GM12878 (cell line): Measurements from ENCODE around the gene GRIN2A. TPM values are rescaled to one million over a fixed set of nuclear protein-coding genes. Genes with fewer than 3 reads are reported as not detected.

Source experiments
- ATAC-seq: fragments of 200-7000 bp; cut with Tn5 transposase; 3 replicates; pipeline ENCODE4 v1.9.1; 2020; ENCODE audit warnings: mild to moderate bottlenecking, moderate library complexity
- BruUV-seq: library from RNA; stranded (reverse); fragments of 400-500 nt; replicated peaks from 2 replicates; lab custom pipeline; 2021; lab: Mats Ljungman, UMichigan
- CTCF ChIA-PET: fragments of 300-600 bp; sonication (Branson Sonifier 250); formaldehyde crosslinking; extraction: SDS; loops from one replicate; lab custom pipeline; 2021; ENCODE audit warnings: inconsistent platforms; lab: Yijun Ruan, JAX
- POLR2A ChIA-PET: fragments of 350-600 bp; formaldehyde crosslinking; extraction: SDS; loops from one replicate; lab custom pipeline; 2021; ENCODE audit warnings: inconsistent platforms; lab: Charles Lee
- RAD21 ChIA-PET: fragments of 300-600 bp; sonication (Branson Sonifier 250); formaldehyde crosslinking; loops from one replicate; lab custom pipeline; 2023; ENCODE audit warnings: antibody characterized with exemption; ENCODE audit not compliant: unreplicated experiment; lab: Charles Lee
- SMC1A ChIA-PET: fragments of 300-600 bp; sonication (Branson Sonifier 250); formaldehyde crosslinking; loops from one replicate; lab custom pipeline; 2023; ENCODE audit not compliant: unreplicated experiment, uncharacterized antibody; lab: Charles Lee
- DNase-seq: peaks from one replicate; pipeline ENCODE4 v3.0.0-alpha.2; 2011; ENCODE audit warnings: low read depth, low spot score
- FAIRE-seq: peaks from 3 replicates; lab custom pipeline; 2011; peaks lifted over from hg19 to GRCh38; lab: Jason Lieb, UNC
- H2AFZ ChIP-seq: 2 replicates; pipeline ENCODE4 v1.6.0; 2011; ENCODE audit warnings: low read depth, low read length, control low read depth; ENCODE audit not compliant: control insufficient read depth
- H3K27ac ChIP-seq: 2 replicates; pipeline ENCODE4 v1.5.1; 2011; ENCODE audit warnings: control low read depth; ENCODE audit not compliant: control insufficient read depth, insufficient read depth
- H3K27me3 ChIP-seq, 2 experiments: replicated peaks in 1 of 2; 2 replicates each; pipeline versions ENCODE4 v1.6.0 to v1.6.1; 2011; ENCODE audit warnings: low read length in 1 of 2; ENCODE audit not compliant: control insufficient read depth in 2 of 2, insufficient read depth in 2 of 2
- H3K36me3 ChIP-seq, 2 experiments: 2 replicates each; pipeline ENCODE4 v1.5.1; 2011; ENCODE audit warnings: low read length in 1 of 2; ENCODE audit not compliant: control insufficient read depth in 2 of 2, insufficient read depth in 2 of 2
- H3K4me1 ChIP-seq: 2 replicates; pipeline ENCODE4 v1.6.1; 2011; ENCODE audit warnings: mild to moderate bottlenecking, low read length, moderate library complexity, mixed read lengths; ENCODE audit not compliant: control insufficient read depth, insufficient read depth
- H3K4me2 ChIP-seq: 2 replicates; pipeline ENCODE4 v1.6.0; 2011; ENCODE audit warnings: control low read depth; ENCODE audit not compliant: control insufficient read depth, insufficient read depth
- H3K4me3 ChIP-seq: fragments of 200-600 bp; sonication (generic); 2 replicates; pipeline ENCODE4 v1.5.1; 2016
- H3K79me2 ChIP-seq: 2 replicates; pipeline ENCODE4 v1.6.0; 2011; ENCODE audit warnings: low read length; ENCODE audit not compliant: control insufficient read depth, insufficient read depth
- H3K9ac ChIP-seq: 2 replicates; pipeline ENCODE4 v1.8.0; 2011; ENCODE audit warnings: low read length, control low read depth, mixed read lengths; ENCODE audit not compliant: control insufficient read depth, insufficient read depth
- H3K9me3 ChIP-seq: replicated peaks from 3 replicates; pipeline ENCODE4 v1.5.1; 2011; ENCODE audit warnings: mild to moderate bottlenecking, low read length; ENCODE audit not compliant: control insufficient read depth, insufficient read depth
- H4K20me1 ChIP-seq: 2 replicates; pipeline ENCODE4 v1.6.0; 2011; ENCODE audit not compliant: control insufficient read depth, insufficient read depth
- CHD2 ChIP-seq: IDR thresholded peaks from 2 replicates; pipeline ENCODE4 v1.6.1; 2011; ENCODE audit warnings: low read depth, low read length, improper control_type of control experiment, borderline replicate concordance
- EED ChIP-seq: sonication (generic); IDR thresholded peaks from 2 replicates; pipeline ENCODE4 v1.6.1; 2016; ENCODE audit warnings: antibody characterized with exemption, low read depth
- GATAD2B ChIP-seq: fragments of 450-650 bp; conservative IDR thresholded peaks from 2 replicates; pipeline ENCODE4 v1.6.1; 2017; ENCODE audit warnings: low read depth, mild to moderate bottlenecking, moderate library complexity
- HDGF ChIP-seq: fragments of 450-650 bp; IDR thresholded peaks from 2 replicates; pipeline ENCODE4 v1.6.1; 2016; ENCODE audit warnings: antibody characterized with exemption
- IKZF1 ChIP-seq: fragments of 450-650 bp; conservative IDR thresholded peaks from 2 replicates; pipeline ENCODE4 v1.6.1; 2017; ENCODE audit warnings: antibody characterized with exemption, mild to moderate bottlenecking
- KAT2A ChIP-seq: conservative IDR thresholded peaks from 2 replicates; pipeline ENCODE4 v1.6.1; 2011; ENCODE audit warnings: low read depth, low read length; ENCODE audit not compliant: control insufficient read depth
- KLF5 ChIP-seq: fragments of 450-650 bp; IDR thresholded peaks from 2 replicates; pipeline ENCODE4 v1.6.1; 2014; ENCODE audit warnings: mild to moderate bottlenecking; ENCODE audit not compliant: partially characterized antibody
- MYB ChIP-seq: fragments of 150-350 bp; IDR thresholded peaks from 2 replicates; pipeline ENCODE4 v1.6.1; 2014; ENCODE audit warnings: mild to moderate bottlenecking, low read depth, low read length, borderline replicate concordance
- NRF1 ChIP-seq: conservative IDR thresholded peaks from 2 replicates; pipeline ENCODE4 v1.6.1; 2011; ENCODE audit warnings: mild to moderate bottlenecking, low read depth, low read length, improper control_type of control experiment
- POLR2A ChIP-seq: IDR thresholded peaks from 2 replicates; pipeline ENCODE4 v1.6.1; 2011; ENCODE audit warnings: low read depth, mild to moderate bottlenecking, low read length
- RCOR1 ChIP-seq: conservative IDR thresholded peaks from 2 replicates; pipeline ENCODE4 v1.6.1; 2012; ENCODE audit warnings: low read depth, low read length, improper control_type of control experiment
- SMAD1 ChIP-seq: fragments of 450-650 bp; IDR thresholded peaks from 2 replicates; pipeline ENCODE4 v1.6.1; 2018; ENCODE audit warnings: mild to moderate bottlenecking, low read depth; ENCODE audit not compliant: partially characterized antibody
- TCF3 ChIP-seq: IDR thresholded peaks from 2 replicates; pipeline ENCODE4 v1.6.1; 2012; ENCODE audit warnings: low read depth, mild to moderate bottlenecking, low read length, borderline replicate concordance; ENCODE audit not compliant: insufficient read depth
- USF1 ChIP-seq: IDR thresholded peaks from 2 replicates; pipeline ENCODE4 v1.6.1; 2011; ENCODE audit warnings: borderline replicate concordance, low read depth, mild to moderate bottlenecking, moderate library complexity, mixed read lengths, low read length; ENCODE audit not compliant: insufficient read depth; ENCODE audit errors: extremely low read length
- ZBED1 ChIP-seq: IDR thresholded peaks from 2 replicates; pipeline ENCODE4 v1.6.1; 2016; ENCODE audit warnings: borderline replicate concordance
- ZNF24 ChIP-seq: fragments of 450-650 bp; IDR thresholded peaks from 2 replicates; pipeline ENCODE4 v1.6.1; 2017; ENCODE audit warnings: antibody characterized with exemption, mild to moderate bottlenecking
- WGBS: methylation state at CpG from one replicate; pipeline ENCODE4 v1.1.6; 2016; ENCODE audit warnings: low lambda C conversion rate; ENCODE audit not compliant: insufficient replicate concordance, insufficient coverage; ENCODE audit errors: missing lambda C conversion rate; 5-methylcytosine and 5-hydroxymethylcytosine counted together
- in situ Hi-C: fragments of 300-500 bp; cut with MboI; formaldehyde crosslinking; loops from 9 replicates; pipeline ENCODE4 v1.14.3; 2018; ENCODE audit warnings: mixed read lengths
- intact Hi-C: fragments of 100-400 bp; cut with micrococcal nuclease; formaldehyde crosslinking; loops from one replicate; pipeline ENCODE4 v1.14.2; 2022; ENCODE audit not compliant: unreplicated experiment
- polyA plus RNA-seq, 11 experiments: library from polyadenylated mRNA; depleted of rRNA in 4 of 11; unstranded in 6 of 11; stranded (reverse) in 5 of 11; fragments of >200 nt; fragmentation: Nextera tagmentation in 4 of 11; fragmentation: Illumina TruSeq in 1 of 11; extraction: Ambion mirVana in 4 of 11; extraction: Trizol in 1 of 11; gene quantifications; 1 replicate in 1 of 11; 2 replicates in 10 of 11; pipeline versions ENCODE4 v1.2.1 to v1.2.3, GENCODE V29; 2011 to 2016; ENCODE audit warnings: inconsistent platforms in 2 of 11, missing spikeins in 2 of 11, low read depth in 1 of 11
- total RNA-seq, 4 experiments: library from RNA; depleted of rRNA in 3 of 4; stranded (reverse); fragments of >200 nt in 3 of 4; fragmentation: Illumina TruSeq in 1 of 4; extraction: Trizol in 1 of 4; gene quantifications; 2 replicates each; pipeline versions ENCODE4 v1.2.1 to v1.2.3, GENCODE V29; 2013 to 2021
- TF ChIP-seq, protein P1 (sequence below): IDR thresholded peaks from 2 replicates; pipeline ENCODE4 v1.6.1; 2012; ENCODE audit warnings: low read depth, low read length, improper control_type of control experiment
- TF ChIP-seq, protein P2 (sequence below): IDR thresholded peaks from 2 replicates; pipeline ENCODE4 v1.6.1; 2012; ENCODE audit warnings: low read depth, low read length, improper control_type of control experiment
- TF ChIP-seq, protein P3 (sequence below): IDR thresholded peaks from 2 replicates; pipeline ENCODE4 v1.6.1; 2011; ENCODE audit warnings: borderline replicate concordance, low read depth, mild to moderate bottlenecking, moderate library complexity, low read length; ENCODE audit not compliant: insufficient read depth, poor library complexity, severe bottlenecking
- TF ChIP-seq, protein P4 (sequence below): fragments of 150-350 bp; IDR thresholded peaks from 2 replicates; pipeline ENCODE4 v1.6.1; 2014; ENCODE audit warnings: mild to moderate bottlenecking, low read depth, low read length

Gene GRIN2A
- total and polyA plus RNA-seq, 10 of the 15 experiments (the other 5 are each of a cell fraction or from before 2014, with no cell fraction given) = 2.4 to 13.3 (median 7.3) TPM

- no peak for TF ChIP-seq USF1
- no peak for TF ChIP-seq NRF1
- no peak for TF ChIP-seq EED
Observed at GRCh38 chr16:9885876-9886275, 296.4 kb downstream of the GRIN2A start (continued).

- Histone ChIP-seq H4K20me1 (no peaks in the 10 kb centered on the region), H3K9me3 (no peaks in the 10 kb centered on the region), H3K4me3 (no peak overlapping the region), H3K27me3 (no peaks in the 10 kb centered on the region), H3K27ac (no peak overlapping the region), H3K36me3 (no peaks in the 10 kb centered on the region), H2AFZ (peak overlapping the region; percentile 38; the same call in 1 of the 2 replicates), H3K4me2 (no peak overlapping the region), H3K4me1 (no peaks in the 10 kb centered on the region), H3K79me2 (no peaks in the 10 kb centered on the region), H3K9ac (no peak overlapping the region)
- ChIA-PET POLR2A (no interaction called here), CTCF (no interaction called here), SMC1A (interaction anchor here (0.6 to 1.0 kb wide), 2 partner anchors 23 to 68 kb away, joined by 3 read pairs; no protein-coding TSS in a partner anchor), RAD21 (interaction anchor here (2.0 kb wide), 1 partner anchor 15 kb away, joined by 5 read pairs; no protein-coding TSS in a partner anchor)
- 21% methylated on average over 9 of the region's 9 CpGs for WGBS
- FAIRE-seq (no peak), ATAC-seq (no peak), DNase-seq (no peak)
- BruUV-seq = no TSS peak
- intact Hi-C loops (no loop called here), in situ Hi-C loops (no loop called here)
- TF ChIP-seq KLF5 (no peak), MYB (no peak), CHD2 (no peak), GATAD2B (no peak), ZBED1 (no peak), KAT2A (no peak), ZNF24 (no peak), SMAD1 (no peak), POLR2A (no peak), TCF3 (no peak), HDGF (no peak), IKZF1 (no peak), RCOR1 (no peak)
- TF ChIP-seq, protein P1, sequence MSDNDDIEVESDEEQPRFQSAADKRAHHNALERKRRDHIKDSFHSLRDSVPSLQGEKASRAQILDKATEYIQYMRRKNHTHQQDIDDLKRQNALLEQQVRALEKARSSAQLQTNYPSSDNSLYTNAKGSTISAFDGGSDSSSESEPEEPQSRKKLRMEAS = no peak
- TF ChIP-seq, protein P2, sequence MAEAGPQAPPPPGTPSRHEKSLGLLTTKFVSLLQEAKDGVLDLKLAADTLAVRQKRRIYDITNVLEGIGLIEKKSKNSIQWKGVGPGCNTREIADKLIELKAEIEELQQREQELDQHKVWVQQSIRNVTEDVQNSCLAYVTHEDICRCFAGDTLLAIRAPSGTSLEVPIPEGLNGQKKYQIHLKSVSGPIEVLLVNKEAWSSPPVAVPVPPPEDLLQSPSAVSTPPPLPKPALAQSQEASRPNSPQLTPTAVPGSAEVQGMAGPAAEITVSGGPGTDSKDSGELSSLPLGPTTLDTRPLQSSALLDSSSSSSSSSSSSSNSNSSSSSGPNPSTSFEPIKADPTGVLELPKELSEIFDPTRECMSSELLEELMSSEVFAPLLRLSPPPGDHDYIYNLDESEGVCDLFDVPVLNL = no peak
- TF ChIP-seq, protein P3, sequence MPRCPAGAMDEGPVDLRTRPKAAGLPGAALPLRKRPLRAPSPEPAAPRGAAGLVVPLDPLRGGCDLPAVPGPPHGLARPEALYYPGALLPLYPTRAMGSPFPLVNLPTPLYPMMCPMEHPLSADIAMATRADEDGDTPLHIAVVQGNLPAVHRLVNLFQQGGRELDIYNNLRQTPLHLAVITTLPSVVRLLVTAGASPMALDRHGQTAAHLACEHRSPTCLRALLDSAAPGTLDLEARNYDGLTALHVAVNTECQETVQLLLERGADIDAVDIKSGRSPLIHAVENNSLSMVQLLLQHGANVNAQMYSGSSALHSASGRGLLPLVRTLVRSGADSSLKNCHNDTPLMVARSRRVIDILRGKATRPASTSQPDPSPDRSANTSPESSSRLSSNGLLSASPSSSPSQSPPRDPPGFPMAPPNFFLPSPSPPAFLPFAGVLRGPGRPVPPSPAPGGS = no peak
- TF ChIP-seq, protein P4, sequence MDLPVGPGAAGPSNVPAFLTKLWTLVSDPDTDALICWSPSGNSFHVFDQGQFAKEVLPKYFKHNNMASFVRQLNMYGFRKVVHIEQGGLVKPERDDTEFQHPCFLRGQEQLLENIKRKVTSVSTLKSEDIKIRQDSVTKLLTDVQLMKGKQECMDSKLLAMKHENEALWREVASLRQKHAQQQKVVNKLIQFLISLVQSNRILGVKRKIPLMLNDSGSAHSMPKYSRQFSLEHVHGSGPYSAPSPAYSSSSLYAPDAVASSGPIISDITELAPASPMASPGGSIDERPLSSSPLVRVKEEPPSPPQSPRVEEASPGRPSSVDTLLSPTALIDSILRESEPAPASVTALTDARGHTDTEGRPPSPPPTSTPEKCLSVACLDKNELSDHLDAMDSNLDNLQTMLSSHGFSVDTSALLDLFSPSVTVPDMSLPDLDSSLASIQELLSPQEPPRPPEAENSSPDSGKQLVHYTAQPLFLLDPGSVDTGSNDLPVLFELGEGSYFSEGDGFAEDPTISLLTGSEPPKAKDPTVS = no peak
Observed at GRCh38 chr16:9885467-9885866, 296.8 kb downstream of the GRIN2A start.
